Ovary (tissue), 9 donors: ENCODE measurements around the gene IRX6. TPM values are rescaled to one million over a fixed set of nuclear protein-coding genes. Genes with fewer than 3 reads are reported as not detected.

ENCODE experiments used
- DNase-seq, 5 donors: peaks; one replicate each; pipeline ENCODE4 v3.0.0-alpha.2; 2019 to 2020
- H3K27ac ChIP-seq, 2 donors: fragments of 200-600 bp; one replicate each; pipeline versions ENCODE4 v1.5.1 to v1.8.0; 2019 to 2022
- H3K27me3 ChIP-seq: fragments of 200-600 bp; one replicate; pipeline ENCODE4 v1.8.0; 2022
- H3K36me3 ChIP-seq: fragments of 200-600 bp; sonication (generic); one replicate; pipeline ENCODE4 v1.5.1; 2019
- H3K4me1 ChIP-seq: one replicate; pipeline ENCODE4 v1.8.1; 2013; ENCODE audit warnings: mild to moderate bottlenecking, moderate library complexity; ENCODE audit not compliant: insufficient read depth
- H3K4me3 ChIP-seq: fragments of 200-600 bp; sonication (generic); one replicate; pipeline ENCODE4 v1.5.1; 2017
- H3K9me3 ChIP-seq, 2 donors: fragments of 200-600 bp in 1 of 2; sonication (generic) in 1 of 2; one replicate each; pipeline versions ENCODE4 v1.5.1 to v1.8.1; 2013 to 2019; ENCODE audit warnings: mild to moderate bottlenecking in 1 of 2, moderate library complexity in 1 of 2
- CTCF ChIP-seq, 3 donors: fragments of 450-650 bp in 2 of 3; fragments of 200-600 bp in 1 of 3; IDR thresholded peaks; one replicate each; pipeline versions ENCODE4 v1.5.1 to v1.8.0; 2016 to 2022; ENCODE audit warnings: antibody characterized with exemption in 3 of 3, mild to moderate bottlenecking in 1 of 3
- EP300 ChIP-seq: sonication (generic); formaldehyde crosslinking; IDR thresholded peaks from one replicate; pipeline ENCODE4 v1.6.1; 2017; ENCODE audit warnings: antibody characterized with exemption
- POLR2A ChIP-seq: fragments of 450-650 bp; IDR thresholded peaks from one replicate; pipeline ENCODE4 v1.6.1; 2017; ENCODE audit warnings: antibody characterized with exemption, mild to moderate bottlenecking, moderate library complexity
- WGBS, 3 donors: extraction: QIAGEN DNeasy Blood & Tissue Kit in 1 of 3; methylation state at CpG; one replicate each; pipeline versions ENCODE4 v1.1.5 to v1.1.7; 2013 to 2017; 5-methylcytosine and 5-hydroxymethylcytosine counted together
- intact Hi-C, 4 donors: fragments of 100-400 bp; cut with DNase I; formaldehyde crosslinking; loops; one replicate each; pipeline versions ENCODE4 v1.11.0 to v1.15.1; 2022 to 2023
- polyA plus RNA-seq, 2 donors: library from polyadenylated mRNA; stranded (reverse); fragments of 200-250 nt in 1 of 2; fragments of 350-450 nt in 1 of 2; fragmentation: Illumina TruSeq in 1 of 2; extraction: RNeasy Lipid Tissue Mini Kit (QIAGEN cat#74804) in 1 of 2; gene quantifications; one replicate each; pipeline ENCODE4 v1.2.3, GENCODE V29; 2013 to 2014
- total RNA-seq, 7 donors: library from RNA; depleted of rRNA in 2 of 7; stranded (reverse); fragments of >200 nt in 2 of 7; fragmentation: NEBNext Ultra II Directional in 3 of 7; extraction: Animal tissue kit (Norgen Biotek cat#: 25700) in 3 of 7; gene quantifications; one replicate each; pipeline versions ENCODE4 v1.1.0 to v1.2.4, GENCODE V29; 2016 to 2023
- donor health status: DM: no; HTN: no; CAD: no; lungs with moderate emphysema.
- donor health status: DM: no; HTN: no; CAD: no.
- donor health status: Bipolar disorder and iron deficiency.
- donor health status: DM: yes; HTN: yes; CAD: no.
- donor health status: DM: no; HTN: no; CAD: no.
- donor health status: DM: yes; HTN: yes; CAD: no.

The IRX6 gene
- total and polyA plus RNA-seq, 9 donors = 0.06 to 0.80 (median 0.10) TPM; not detected in 3

DNA sequence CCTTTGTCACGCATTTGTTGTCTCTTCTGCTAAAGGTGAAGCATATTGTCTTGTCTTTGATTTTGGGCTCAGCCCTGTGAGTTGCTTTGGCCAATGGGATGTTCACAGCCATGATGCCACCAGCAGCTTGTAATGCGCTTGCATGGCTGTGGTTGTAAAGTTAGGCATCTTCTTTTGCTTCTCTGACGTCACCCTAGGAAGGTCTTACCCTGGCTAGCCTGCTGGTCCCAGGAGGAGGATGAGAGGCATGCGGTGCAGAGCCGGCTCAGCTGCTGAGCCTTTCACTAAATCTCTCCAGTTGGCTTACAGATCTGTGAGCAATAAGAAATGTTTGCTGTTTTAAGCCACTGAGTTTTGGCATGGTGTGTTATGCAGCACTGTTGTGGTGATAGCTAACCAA, 40.8 kb downstream of the IRX6 start:
- Histone ChIP-seq H3K9me3 (no peaks in the 10 kb centered on the region), H3K27ac (no peak overlapping the region), H3K4me3 (no peak overlapping the region), H3K27me3 (no peaks in the 10 kb centered on the region), H3K36me3 (no peaks in the 10 kb centered on the region), H3K4me1 (peaks cover 4% of the 10 kb centered on the region)
- WGBS, 3 donors = 84 to 88% (median 86%) methylated on average over 5 of the region's 5 CpGs
- no peak for DNase-seq
- intact Hi-C loops = loop anchor here in 1 of 4 donors (1.0 kb wide), 1 partner anchor 33 kb away; no protein-coding TSS in a partner anchor
- TF ChIP-seq POLR2A (no peak), EP300 (no peak), CTCF (IDR thresholded peaks at IDR 0.05) (no peak)

DNA sequence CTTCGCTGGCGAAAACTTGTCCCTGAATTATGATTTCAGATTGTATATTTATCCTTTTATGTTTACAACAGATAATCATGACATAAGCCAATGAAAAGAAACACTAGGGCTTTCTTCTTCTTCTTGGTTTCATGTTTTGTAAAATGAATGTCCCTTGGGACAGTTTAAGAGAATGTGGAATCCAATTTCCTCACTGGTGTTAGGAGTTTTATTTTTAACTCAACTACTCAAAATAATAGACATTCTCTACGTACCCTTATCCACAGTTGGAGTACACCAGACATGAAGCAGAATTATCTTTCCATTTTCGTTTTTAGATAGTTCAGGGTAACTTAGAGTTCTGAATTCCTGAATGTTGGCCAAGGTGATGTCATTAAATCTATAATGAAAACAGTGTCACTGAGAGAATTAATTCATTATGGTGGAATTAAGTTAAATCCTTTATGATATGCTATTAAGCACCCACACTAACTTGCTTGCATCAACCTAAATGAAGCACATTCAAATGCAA, 43.4 kb downstream of the IRX6 start:
- no peaks in the 10 kb centered on the region for H3K36me3 ChIP-seq
- no peak overlapping the region for H3K27ac ChIP-seq
- 5 to 8% (median 6%) methylated on average over 4 of the region's 4 CpGs for WGBS, 3 donors
- no peak overlapping the region for H3K4me3 ChIP-seq
- H3K4me1 ChIP-seq = peaks cover 4% of the 10 kb centered on the region
- TF ChIP-seq EP300 = no peak
- TF ChIP-seq CTCF (IDR thresholded peaks at IDR 0.05) = no peak
- no peak for TF ChIP-seq POLR2A
- no peaks in the 10 kb centered on the region for H3K27me3 ChIP-seq
- intact Hi-C loops = no loop called here
- no peaks in the 10 kb centered on the region for H3K9me3 ChIP-seq
- DNase-seq = no peak

DNA sequence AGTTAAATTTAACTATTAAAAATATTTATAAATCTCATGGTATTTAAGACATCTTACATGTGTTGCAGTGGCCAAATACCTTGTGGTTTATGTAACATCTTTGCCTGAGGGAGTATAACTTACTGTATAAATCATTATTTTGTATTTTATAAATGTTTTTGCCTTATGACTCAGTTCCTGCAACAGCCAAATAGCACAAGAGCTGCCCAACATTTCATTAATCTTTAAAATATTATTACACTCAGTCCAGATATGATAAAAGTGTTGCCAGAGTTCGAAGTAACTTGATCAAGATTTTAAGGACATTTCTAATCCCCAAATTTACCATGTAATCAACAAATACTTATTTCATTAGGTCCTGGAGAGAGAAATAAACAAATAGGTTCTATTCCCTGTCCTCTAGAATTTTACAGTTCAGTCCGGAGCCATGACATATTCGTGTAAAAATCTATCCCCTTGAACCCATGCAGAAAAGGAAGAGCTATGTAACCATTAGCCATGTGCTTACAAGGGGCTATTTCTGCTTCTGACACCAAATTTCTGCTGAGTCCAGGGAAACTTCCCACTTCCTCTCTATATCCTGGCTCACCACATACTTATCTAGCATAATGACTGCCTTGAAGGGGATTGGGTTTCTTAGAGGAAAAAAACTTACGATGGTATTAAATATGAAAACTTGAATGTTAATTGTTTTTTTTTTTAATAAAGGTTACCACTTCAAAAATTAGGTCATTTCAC, 44.0 kb downstream of the IRX6 start:
- WGBS, 3 donors = 16 to 25% (median 20%) methylated on average over 4 of the region's 4 CpGs
- no peaks in the 10 kb centered on the region for H3K9me3 ChIP-seq
- TF ChIP-seq CTCF (IDR thresholded peaks at IDR 0.05) = no peak
- TF ChIP-seq POLR2A = no peak
- no peak for TF ChIP-seq EP300
- H3K36me3 ChIP-seq = no peaks in the 10 kb centered on the region
- intact Hi-C loops = no loop called here
- no peak overlapping the region for H3K4me3 ChIP-seq
- H3K4me1 ChIP-seq = peaks cover 4% of the 10 kb centered on the region
- no peak for DNase-seq
- H3K27ac ChIP-seq = no peak overlapping the region
- H3K27me3 ChIP-seq = no peaks in the 10 kb centered on the region

DNA sequence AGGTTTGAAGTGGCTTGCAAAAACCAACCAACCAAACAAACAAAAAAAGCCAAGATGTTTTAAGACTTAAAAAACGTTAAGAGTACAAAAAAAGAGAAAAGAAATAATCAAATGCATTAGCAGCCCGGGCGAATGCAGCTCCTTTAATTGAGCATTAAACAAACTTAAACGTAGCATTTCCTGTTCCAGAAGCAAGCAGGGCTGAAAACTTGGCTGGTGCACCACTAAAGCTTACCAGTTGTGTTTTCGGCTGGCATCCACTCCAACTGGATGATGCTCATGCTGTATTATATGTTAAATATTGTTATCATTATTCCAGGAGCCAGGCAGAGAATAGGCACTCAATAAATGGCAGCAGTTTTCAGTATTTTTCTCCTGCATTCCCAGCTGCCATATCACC, 45.1 kb downstream of the IRX6 start:
- Histone ChIP-seq H3K4me1 (peaks cover 4% of the 10 kb centered on the region), H3K4me3 (no peak overlapping the region), H3K36me3 (no peaks in the 10 kb centered on the region), H3K27ac (no peak overlapping the region), H3K9me3 (no peaks in the 10 kb centered on the region), H3K27me3 (no peaks in the 10 kb centered on the region)
- DNase-seq = no peak
- intact Hi-C loops = no loop called here
- WGBS, 3 donors = 40 to 60% (median 51%) methylated on average over 5 of the region's 5 CpGs
- TF ChIP-seq POLR2A (no peak), EP300 (no peak), CTCF (IDR thresholded peaks at IDR 0.05) (no peak)
